ENCODE measurements around the gene SH3PXD2B.
"Not testable (repeated sequence)": the region's sequence is repeated elsewhere in the genome, so short reads cannot be mapped to it uniquely, and the experiment has no call there.

The SH3PXD2B gene

GRCh38 chr5:172291837-172292236 lies 162.5 kb downstream of the SH3PXD2B start:
- not testable (repeated sequence) for DNase-seq

- no peak for DNase-seq
Observed at GRCh38 chr5:172288465-172288864, 165.9 kb downstream of the SH3PXD2B start.

DNA sequence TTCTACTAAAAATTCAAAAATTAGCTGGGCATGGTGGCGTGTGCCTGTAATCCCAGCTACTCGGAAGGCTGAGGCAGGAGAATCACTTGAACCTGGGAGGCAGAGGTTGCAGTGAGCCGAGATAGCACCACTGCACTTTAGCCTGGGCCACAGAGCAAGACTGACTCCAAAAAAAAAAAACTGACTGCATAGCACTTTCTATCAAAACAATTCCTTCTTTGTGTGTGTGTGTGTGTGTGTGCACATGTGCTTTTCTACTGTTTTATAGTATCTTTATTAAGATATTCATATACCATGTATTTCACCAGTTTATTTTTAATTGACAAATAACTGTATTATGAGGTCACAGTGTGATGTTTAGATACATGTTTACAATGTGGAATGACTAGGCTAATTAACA lies 167.2 kb downstream of the SH3PXD2B start:
- DNase-seq: not testable (repeated sequence)

DNA sequence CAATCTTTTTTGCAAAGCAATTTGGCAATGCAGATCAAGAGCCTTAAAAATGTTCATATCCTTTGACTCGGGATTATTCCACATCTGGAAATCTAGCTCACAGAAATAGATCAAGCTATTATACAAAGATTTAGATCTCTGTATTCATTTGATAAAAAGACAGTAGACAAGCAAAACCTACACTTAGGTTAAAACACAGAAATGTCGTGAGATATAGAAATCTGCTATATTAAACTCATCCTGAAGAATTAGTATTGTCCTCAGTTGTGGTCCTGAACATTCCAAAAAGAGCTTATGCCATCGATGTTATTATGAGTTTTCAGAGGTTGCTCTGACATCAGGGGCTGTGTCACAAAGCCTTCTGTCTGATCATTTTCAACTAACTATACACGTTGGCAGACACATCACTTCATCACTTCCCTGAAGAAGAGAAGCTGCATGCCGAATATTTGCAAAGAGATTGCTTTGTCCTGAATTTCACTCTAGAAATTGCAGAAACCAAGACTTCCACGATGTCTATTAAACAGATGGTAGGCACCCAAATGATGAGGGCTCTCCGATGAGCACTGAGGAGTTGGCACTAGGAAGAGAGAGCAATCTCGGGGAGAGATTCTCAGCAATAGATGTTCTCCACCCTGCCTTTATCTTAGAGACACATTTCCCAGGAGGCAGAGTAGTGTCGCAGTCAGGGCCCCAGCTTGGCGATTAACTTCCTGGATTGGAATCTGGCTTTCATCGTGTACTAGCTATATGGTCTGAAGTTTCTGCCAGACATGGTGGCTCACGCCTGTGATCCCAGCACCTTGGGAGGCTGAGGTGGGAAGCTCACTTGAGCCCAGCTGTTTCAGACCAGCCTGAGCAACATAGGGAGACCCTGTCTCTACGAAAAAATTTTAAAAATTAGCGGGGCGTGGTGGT lies 168.8 kb downstream of the SH3PXD2B start:
- DNase-seq: no peak

GRCh38 chr5:172284611-172284980 lies 169.7 kb downstream of the SH3PXD2B start:
- no peak for DNase-seq

DNA sequence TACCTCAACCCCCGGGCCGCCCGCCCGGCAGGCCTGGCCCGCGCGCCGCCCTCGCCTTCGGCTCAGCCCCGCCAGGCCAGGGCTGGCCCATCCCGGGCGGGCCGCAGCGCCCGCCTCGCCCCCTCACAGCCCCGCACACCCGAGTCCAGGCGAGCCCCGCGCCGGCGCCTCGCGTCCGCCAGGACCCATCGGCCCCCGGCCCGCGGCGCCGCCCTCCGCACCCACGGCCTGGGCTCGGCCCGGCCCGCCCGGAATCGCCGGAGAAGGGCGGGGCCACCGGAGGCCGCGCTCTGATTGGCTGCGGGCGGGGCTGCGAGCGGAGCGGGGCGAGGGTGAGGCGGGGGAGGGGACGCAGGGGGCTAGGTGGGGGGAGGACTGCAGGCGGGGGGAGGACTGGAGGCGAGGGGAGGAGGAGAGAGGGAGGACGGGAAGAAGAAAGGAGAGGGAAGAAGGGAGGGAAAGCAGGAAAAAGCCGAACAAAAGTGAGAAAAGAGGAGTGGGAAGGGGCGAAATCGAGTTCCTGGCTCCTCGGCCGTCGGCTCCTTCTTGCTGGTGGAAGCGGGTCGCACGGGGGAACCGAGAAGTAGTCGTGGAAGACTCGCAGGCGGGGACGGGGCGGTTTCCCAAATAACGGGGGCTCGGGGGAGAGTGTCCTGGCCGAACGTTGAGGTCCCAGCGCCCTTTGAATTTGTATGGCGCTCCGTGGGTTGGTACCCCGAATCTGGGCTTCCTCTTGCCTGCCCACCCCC lies 170.3 kb downstream of the SH3PXD2B start:
- DNase-seq: peak; percentile 61 to 69

DNA sequence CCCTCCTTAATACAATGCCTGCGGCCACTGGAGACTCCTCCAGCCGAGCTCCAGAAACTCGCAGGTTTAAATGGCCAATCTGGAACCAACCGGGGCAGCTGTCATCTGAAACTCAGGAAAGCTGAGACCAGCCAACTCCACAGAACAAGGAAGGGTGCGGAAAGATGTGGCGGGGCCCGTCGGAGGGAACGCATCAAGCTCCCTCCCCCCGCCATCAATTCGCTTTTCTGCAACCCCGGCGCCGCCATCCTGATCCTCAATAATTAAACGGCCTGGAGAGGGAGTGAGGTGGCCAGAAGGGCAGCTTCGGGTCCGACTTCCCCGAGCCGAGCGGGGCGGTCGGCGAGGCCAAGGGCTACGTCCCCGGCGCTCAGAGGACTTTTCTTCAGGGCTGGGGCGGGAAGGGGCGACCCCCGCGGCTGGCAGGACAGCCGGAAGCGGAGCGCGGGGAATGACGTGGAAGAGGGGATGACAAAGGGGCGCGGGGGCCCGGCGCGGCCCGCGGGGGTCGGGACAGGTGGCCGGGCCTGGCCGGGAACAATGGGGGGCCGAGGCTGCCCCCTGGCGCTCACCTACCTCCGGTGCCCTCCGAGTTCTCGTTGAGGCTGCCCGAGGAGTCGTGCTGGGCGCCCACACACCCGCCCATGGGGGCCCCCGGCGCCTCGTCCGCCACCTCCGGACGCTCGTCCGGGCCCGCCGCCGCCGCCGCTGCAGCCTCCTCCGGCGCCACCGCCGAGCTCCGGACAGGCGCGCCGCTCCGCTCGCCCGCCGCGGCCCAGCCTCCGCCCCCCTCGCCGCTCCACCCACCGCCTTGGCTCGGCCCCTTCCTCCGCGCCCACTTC lies 171.1 kb downstream of the SH3PXD2B start, which contains the start of gene UBTD2:
TSS of gene UBTD2 (minus strand) at position 745 of the 842 bp plus-strand sequence. CDS start at position 646, 99 bp downstream.
- DNase-seq: peak; percentile 63 to 64

DNA sequence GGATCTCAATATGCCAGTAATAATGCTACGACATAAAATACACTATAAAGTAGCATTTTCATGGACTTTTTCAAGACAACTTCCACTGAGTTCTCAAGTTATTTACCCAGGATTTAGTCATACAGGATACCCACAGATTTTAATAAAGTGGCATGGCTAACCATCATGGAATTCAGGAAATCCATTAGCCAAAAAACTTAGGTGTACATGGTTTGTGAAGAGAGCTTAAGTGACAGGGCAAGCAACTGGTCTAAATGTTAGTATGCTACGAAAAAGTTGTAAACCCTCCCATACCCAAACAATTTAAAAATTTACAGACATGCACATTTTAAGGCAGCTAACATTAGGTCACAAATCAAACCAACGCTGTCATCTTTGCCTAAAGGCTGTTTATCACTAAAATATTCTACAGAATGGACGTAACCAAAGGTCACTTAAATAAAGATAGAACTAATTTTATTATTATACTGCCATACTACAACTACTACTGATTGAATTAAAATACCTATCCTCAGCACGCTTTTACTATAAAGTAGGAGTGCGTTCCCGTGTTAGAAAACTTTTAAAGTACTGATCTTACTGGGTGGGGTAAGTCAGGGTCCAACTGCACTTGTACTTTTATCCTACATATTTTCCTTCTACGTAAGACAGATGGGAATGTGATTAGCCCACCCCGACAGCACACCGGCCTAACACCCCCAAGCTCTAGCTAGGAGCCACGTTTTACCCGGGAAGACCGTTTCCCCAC lies 171.9 kb downstream of the SH3PXD2B start:
- DNase-seq: no peak

- no peak for DNase-seq
Observed at GRCh38 chr5:172281346-172281745, 173.0 kb downstream of the SH3PXD2B start.

GRCh38 chr5:172280929-172281328 lies 173.4 kb downstream of the SH3PXD2B start:
- DNase-seq: no peak

- no peak for DNase-seq
Observed at GRCh38 chr5:172280317-172280716, 174.0 kb downstream of the SH3PXD2B start.

DNA sequence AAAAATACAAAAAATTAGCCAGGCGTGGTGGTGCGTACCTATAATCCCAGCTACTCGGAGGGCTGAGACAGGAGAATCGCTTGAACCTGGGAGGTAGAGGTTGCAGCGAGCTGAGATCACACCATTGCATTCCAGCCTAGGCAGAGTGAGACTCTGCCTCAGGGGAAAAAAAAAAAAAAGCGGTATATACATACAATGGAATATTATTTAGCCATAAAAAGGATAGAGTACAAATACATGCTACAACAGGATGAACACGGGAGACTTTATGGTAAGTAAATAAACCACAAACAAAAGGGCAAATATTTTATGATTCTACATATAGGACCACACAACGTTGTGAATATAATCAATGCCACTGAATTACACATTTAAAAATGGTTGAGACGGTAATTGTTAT lies 176.0 kb downstream of the SH3PXD2B start:
- DNase-seq: no peak

GRCh38 chr5:172276214-172276613 lies 178.1 kb downstream of the SH3PXD2B start:
- DNase-seq: no peak

Measured in activated CD4-positive, alpha-beta T cell treated with anti-CD3 and anti-CD28 coated beads, Interleukin-2, amount 50 U/mL, for 4 hours (primary cell).